Stimulated activated effector memory CD8-positive, alpha-beta T cell treated with anti-CD3 and anti-CD28 coated beads, Interleukin-12 subunit alpha, Interleukin-12 subunit beta, amount 100 ng/mL, for 72 hours (primary cell): Measurements from ENCODE around the gene CFAP90.

Source experiments
- ATAC-seq: fragments of 150-1000 bp; cut with Tn5 transposase; 2 replicates; pipeline ENCODE4 v1.10.0; 2021
- DNase-seq, 2 donors: peaks; one replicate each; pipeline ENCODE4 v3.0.0; 2021 to 2022; ENCODE audit warnings: low spot score in 2 of 2
- H3K27ac Mint-ChIP-seq: one replicate; pipeline ENCODE4 v1.8.0; 2022; ENCODE audit warnings: mild to moderate bottlenecking, mixed read lengths
- H3K36me3 Mint-ChIP-seq: one replicate; pipeline ENCODE4 v1.8.0; 2022; ENCODE audit warnings: mild to moderate bottlenecking, mixed read lengths
- H3K4me1 Mint-ChIP-seq: one replicate; pipeline ENCODE4 v1.8.0; 2022; ENCODE audit warnings: mixed read lengths
- H3K4me3 Mint-ChIP-seq: one replicate; pipeline ENCODE4 v1.8.0; 2022; ENCODE audit warnings: mild to moderate bottlenecking, mixed read lengths
- H3K9me3 Mint-ChIP-seq: one replicate; pipeline ENCODE4 v1.8.0; 2022; ENCODE audit warnings: mixed read lengths

The CFAP90 gene

DNA sequence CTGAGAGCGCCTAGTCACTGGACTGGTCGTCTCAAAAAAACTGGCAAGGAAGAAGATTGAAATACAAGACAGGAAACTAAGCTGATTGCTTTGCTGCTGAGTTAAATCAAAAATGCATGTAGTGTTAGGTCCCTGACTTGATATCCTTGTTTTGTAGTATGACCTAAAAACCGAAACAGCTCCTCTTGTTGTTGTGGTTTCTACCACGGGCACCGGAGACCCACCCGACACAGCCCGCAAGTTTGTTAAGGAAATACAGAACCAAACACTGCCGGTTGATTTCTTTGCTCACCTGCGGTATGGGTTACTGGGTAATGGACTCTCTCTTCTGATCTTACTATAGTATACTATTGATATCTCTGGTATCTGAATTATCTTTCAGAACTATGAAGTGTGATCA is 22.3 kb upstream of the CFAP90 start:
- Mint-ChIP-seq H3K4me3 (peak overlapping the region; percentile 56), H3K4me1 (peaks cover 74% of the 10 kb centered on the region), H3K36me3 (peaks cover 73% of the 10 kb centered on the region), H3K9me3 (no peaks in the 10 kb centered on the region), H3K27ac (peak overlapping the region; percentile 86)
- DNase-seq = peak; percentile 11 to 71
- ATAC-seq = peak; percentile 38

DNA sequence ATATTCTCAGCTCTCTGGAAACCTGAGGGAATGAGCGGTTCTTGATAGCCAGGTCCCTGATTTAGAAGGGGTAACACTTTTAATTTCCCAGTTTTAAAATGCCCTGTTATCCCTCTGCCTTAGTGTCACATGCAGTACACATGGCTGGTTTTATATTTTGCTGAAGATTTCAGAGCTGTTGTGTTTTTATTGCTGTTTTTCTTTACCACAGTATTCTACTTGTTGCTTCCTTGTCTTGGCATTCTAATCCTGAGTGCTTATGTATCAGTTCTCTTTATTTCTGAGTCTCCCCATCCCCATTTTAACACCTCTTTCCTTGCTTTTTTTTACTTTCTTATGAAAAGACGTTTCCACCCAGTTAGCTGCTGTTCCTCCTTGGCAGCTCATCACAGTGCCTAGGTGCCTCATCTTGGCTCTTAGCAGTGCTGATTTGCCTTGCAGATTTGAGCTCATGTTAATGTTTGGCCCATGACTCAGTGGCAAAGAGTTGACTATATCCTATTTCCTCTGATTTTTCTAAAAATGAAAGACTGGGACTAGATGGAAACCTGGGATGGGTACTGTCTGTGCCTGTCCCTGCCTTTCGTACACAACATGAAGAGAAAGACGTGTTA is 21.7 kb upstream of the CFAP90 start:
- no peak for DNase-seq
- Mint-ChIP-seq H3K4me1 (peaks cover 68% of the 10 kb centered on the region), H3K27ac (peak overlapping the region; percentile 86), H3K9me3 (no peaks in the 10 kb centered on the region), H3K4me3 (peak overlapping the region; percentile 56), H3K36me3 (peaks cover 68% of the 10 kb centered on the region)
- ATAC-seq = no peak

DNA sequence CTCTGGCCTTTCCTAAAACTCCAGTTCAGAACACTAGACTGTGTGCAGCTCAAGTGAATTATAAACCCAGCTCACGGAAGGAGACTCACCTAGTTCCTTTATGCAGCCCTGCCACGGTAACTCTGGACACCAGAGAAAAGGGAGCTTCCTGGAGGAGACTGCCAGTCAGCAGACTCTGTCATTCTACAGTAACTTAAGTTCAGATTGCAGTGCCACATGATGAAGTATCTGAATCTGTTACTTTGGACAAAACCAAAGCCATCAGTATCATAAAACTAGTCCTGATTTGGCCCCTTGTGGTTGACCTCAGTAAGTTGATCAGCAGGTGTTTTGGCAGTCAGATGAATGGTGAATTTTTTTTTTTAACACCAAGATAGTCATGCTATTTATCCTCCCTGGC is 20.7 kb upstream of the CFAP90 start:
- Mint-ChIP-seq H3K27ac (peak overlapping the region; percentile 14), H3K4me3 (peak overlapping the region; percentile 83), H3K4me1 (peaks cover 59% of the 10 kb centered on the region), H3K9me3 (no peaks in the 10 kb centered on the region), H3K36me3 (peaks cover 58% of the 10 kb centered on the region)
- no peak for DNase-seq
- ATAC-seq = peak; percentile 11

DNA sequence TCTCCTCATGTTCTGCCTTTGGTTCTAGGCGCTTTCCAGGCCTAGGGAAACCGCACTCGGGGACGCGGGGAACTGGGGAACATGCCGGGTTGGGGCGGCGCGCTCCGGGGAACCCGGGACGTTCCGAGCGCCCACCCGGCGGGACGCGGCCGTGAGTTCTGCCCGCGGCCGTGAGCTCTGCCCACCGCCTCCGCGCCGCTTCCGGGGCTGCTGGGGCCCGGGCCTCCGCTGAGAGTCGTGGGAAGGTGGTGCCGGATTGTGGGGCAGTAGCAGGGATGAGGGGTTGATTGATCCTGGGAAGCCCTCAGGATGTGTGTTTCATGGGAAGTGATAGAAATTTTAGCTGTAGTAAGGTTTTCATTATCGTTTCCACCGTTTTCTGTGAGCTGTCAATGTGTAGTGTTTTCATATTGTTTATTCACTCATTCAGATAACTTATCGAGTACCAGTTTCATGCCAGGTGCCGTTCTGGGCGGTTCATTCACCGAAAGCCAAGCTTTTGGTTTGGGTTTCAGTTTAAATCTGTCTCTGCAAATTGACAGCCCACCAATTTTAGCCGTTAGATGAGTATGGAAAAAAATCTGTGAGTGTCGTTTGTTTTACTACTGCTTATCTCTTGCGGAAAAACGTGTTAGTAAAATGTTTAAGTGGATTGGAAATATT is 18.7 kb upstream of the CFAP90 start:
- Mint-ChIP-seq H3K36me3 (peaks cover 55% of the 10 kb centered on the region), H3K4me3 (peak overlapping the region; percentile 83), H3K27ac (peak overlapping the region; percentile 81), H3K4me1 (peaks cover 48% of the 10 kb centered on the region), H3K9me3 (no peaks in the 10 kb centered on the region)
- DNase-seq (no peak), ATAC-seq (peak; percentile 59)

DNA sequence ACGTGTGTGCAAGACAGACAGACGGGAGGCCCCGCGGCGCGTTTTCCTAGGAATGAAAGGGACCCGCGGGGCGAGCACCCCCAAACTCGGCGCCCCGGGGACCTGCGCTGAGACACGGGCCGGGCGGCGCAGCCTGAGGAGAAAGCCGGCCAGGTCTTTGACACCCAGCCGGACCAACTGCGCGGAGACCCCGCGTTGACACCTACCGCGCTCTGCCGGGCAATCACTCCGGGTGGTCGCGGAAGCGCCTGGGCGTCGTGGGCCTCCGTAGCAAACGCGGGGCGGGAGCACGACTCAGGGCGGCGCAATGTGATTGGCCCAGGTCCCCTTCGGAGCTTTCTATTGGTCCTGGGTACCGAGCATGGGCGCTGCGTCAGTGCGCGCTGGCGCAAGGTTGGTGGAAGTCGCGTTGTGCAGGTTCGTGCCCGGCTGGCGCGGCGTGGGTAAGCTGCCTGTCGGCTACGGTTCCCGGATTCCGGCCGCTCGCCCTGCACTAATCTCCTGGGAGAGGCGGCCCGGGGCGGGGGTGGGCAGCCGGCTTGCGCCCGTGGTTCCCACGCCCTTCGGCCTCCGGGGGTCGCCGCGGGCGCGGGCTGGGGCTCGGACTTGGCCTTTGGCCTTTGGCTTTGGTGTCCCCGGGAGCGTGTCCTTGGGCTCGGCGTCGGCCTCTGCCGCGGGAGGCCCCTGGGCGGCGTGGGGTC is 18.0 kb upstream of the CFAP90 start, which contains the start of the genes FASTKD3 and MTRR:
TSS of gene FASTKD3 (minus strand) at position 259 of the 701 bp plus-strand sequence. CDS start 948 bp downstream, outside the sequence.
TSS of gene MTRR (plus strand) at position 376 of the 701 bp plus-strand sequence. CDS start 1,647 bp downstream, outside the sequence.
- Mint-ChIP-seq H3K9me3 (no peaks in the 10 kb centered on the region), H3K36me3 (peaks cover 54% of the 10 kb centered on the region), H3K4me3 (peak within 1 kb of the TSS; percentile 83), H3K4me1 (peaks cover 44% of the 10 kb centered on the region), H3K27ac (peak within 1 kb of the TSS; percentile 81)
- peak; percentile 99 for ATAC-seq
- peak; percentile 78 to 92 for DNase-seq

DNA sequence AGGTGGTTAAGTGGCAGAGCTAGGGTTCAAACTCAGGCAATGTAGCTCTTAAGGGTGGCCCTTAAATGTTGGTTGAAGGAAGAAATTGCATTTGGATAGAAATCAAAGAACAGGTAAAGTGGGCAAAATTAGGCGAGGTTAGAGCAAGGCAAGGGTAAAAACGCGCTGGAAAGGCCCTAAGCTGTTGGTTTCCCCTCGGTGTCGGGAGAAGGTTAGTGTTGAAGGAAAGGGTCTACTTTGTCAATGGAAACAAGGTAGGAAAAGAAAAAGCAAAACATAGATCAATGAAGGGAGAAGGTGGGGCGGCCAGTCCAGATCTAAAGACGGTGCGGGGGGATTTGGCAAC is 17.5 kb upstream of the CFAP90 start:
- no peak for DNase-seq
- Mint-ChIP-seq H3K27ac (peak overlapping the region; percentile 81), H3K4me3 (peak overlapping the region; percentile 83), H3K9me3 (no peaks in the 10 kb centered on the region), H3K36me3 (peaks cover 54% of the 10 kb centered on the region), H3K4me1 (peaks cover 39% of the 10 kb centered on the region)
- no peak for ATAC-seq

DNA sequence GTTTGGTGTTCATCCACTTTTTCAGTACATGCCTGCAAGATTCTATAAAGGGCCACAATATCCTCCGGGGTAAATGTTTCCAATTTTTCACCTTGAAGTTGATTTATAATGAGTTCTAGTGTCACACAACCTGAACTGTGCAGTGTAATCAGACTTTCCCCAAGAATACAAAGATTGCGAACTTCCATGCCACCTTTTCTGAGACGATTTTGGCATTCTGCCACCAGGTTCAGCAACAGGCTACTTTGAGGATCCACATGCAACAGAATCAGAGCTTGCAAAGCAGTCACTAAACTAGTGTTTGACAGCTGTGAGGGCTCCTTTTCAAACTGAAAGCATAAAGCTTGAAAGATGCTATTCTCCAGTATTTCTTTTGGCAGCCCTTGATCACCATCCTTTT is 16.3 kb upstream of the CFAP90 start:
- Mint-ChIP-seq H3K9me3 (no peaks in the 10 kb centered on the region), H3K36me3 (peaks cover 58% of the 10 kb centered on the region), H3K27ac (no peak overlapping the region), H3K4me1 (peaks cover 28% of the 10 kb centered on the region), H3K4me3 (peak overlapping the region; percentile 83)
- DNase-seq (no peak), ATAC-seq (no peak)

DNA sequence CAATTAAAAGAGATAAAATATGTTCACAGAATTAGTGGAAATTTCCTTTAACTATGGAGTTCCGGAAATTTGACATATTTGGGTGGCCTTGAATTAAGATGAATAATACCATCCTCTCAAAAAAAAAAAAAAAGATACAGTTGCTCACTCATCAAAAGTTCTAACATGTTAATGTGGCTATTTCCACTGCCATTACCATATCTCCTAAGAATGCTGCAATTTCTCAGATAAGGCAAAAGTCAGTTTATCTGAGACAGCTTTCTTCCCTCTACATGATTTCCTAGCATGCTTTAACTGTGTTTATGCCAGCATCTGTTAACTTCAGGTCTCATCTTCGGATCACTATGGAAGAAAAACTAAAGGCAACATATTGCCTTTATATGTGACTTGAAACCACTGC is 15.3 kb upstream of the CFAP90 start:
- no peak overlapping the region for H3K27ac Mint-ChIP-seq
- DNase-seq (no peak), ATAC-seq (no peak)
- peaks cover 17% of the 10 kb centered on the region for H3K4me1 Mint-ChIP-seq
- H3K9me3 Mint-ChIP-seq = no peaks in the 10 kb centered on the region
- H3K36me3 Mint-ChIP-seq = peaks cover 60% of the 10 kb centered on the region
- no peak overlapping the region for H3K4me3 Mint-ChIP-seq

DNA sequence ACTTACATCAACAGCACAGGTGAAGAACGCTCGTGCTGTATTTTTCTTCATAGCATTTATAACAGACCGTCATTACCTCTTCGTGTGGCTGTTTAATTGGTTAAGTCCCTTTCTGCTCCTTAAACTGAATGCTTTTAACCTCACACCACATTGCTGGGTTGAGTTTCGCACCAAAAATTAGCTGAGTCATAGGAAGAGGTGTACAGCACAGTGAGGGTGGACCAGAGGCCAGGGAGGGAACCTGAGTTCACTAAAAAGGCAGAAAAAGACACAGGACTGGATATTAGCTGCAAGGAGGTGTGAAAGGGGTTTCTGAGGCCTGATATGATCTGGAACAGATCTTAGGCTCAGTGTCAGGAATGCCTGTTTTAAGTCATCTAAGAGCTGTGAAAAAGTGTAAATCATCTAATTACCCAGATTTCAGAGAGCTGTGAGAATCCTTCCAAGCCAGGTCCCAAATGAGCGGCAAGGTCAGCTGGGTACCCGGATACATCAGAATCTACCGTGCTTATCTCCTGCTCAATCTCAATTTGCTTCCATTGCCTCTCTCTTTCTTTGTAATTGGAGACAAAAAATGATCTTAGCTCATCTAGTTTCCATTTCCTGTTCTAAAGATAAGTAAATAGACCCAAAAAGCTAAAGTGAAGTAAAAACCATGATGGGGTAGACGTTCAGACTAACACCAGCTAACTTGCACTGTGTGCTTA is 7.1 kb upstream of the CFAP90 start:
- peak; percentile 75 for ATAC-seq
- H3K4me3 Mint-ChIP-seq = no peak overlapping the region
- DNase-seq = no peak
- peak overlapping the region; percentile 60 for H3K27ac Mint-ChIP-seq
- H3K9me3 Mint-ChIP-seq = peaks cover 2% of the 10 kb centered on the region
- H3K36me3 Mint-ChIP-seq = peaks cover 51% of the 10 kb centered on the region
- H3K4me1 Mint-ChIP-seq = peaks cover 14% of the 10 kb centered on the region

DNA sequence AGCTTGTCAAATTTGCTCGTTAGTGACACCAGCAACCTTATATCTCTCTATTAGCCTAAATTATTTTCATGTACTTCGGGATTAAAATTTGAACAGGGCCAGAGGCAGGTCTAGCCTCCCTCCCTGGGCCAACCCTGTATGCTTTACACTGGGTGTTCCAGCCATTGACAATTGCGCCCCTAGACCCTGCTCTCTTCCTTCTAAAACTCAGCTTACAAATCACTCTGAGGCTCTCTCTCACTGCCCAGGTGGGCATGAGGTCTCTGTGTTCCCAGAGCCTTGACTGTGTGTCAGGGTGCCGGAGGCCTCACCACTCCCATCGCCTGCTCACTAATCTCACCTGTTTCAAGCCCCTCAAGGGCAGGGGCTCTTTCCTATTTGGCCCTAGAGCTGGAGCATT is 6.4 kb upstream of the CFAP90 start:
- H3K27ac Mint-ChIP-seq = peak overlapping the region; percentile 60

DNA sequence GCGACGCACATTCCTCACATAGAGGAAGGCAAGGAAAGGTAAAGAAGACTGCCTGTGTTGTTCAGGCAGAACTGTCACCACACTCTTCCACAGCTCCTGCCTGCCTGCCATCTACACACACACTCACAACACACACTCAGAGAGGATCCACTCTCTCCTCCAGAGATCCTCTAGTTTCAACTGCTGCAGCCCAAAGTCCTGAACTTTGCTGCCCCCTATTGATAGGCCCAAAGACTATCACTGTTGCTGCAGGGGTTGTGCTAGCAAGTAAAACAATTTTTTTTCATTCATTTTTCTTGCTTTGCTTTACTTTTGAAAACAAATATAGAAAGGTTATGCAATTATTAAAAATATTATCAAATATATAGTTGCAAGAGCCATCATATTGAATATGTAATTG is 5.9 kb upstream of the CFAP90 start:
- peak; percentile 55 for ATAC-seq
- no peak overlapping the region for H3K27ac Mint-ChIP-seq
- H3K36me3 Mint-ChIP-seq = peaks cover 40% of the 10 kb centered on the region

More for the DNA sequence above, 6.4 kb upstream of the CFAP90 start:
- no peak for DNase-seq
- H3K4me3 Mint-ChIP-seq = no peak overlapping the region
- no peak for ATAC-seq
- H3K9me3 Mint-ChIP-seq = peaks cover 2% of the 10 kb centered on the region
- peaks cover 44% of the 10 kb centered on the region for H3K36me3 Mint-ChIP-seq
- peaks cover 16% of the 10 kb centered on the region for H3K4me1 Mint-ChIP-seq

DNA sequence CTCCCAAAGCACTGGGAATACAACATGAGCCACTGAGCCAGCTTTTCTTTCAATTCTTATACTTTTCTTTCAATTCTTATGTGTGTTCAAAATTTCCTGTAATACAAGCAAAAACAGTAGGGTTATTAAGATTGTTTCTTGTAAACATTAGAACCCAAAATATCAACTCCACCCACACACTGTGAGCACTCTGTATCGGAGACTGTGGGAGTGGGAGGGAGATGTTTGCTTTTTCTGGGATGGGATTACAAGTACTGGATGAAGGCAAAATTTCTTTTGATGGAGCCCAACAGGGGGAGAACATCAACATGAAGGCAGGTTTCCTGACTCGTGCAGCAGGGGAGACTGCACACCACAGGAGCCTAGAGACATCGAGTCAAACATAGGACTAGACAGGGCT is 4.7 kb upstream of the CFAP90 start:
- Mint-ChIP-seq H3K9me3 (peaks cover 2% of the 10 kb centered on the region), H3K4me1 (peaks cover 31% of the 10 kb centered on the region), H3K27ac (no peak overlapping the region), H3K36me3 (peaks cover 27% of the 10 kb centered on the region), H3K4me3 (no peak overlapping the region)
- DNase-seq (no peak), ATAC-seq (no peak)

More for the DNA sequence above, 5.9 kb upstream of the CFAP90 start:
- Mint-ChIP-seq H3K4me3 (no peak overlapping the region), H3K9me3 (peaks cover 2% of the 10 kb centered on the region), H3K4me1 (peaks cover 21% of the 10 kb centered on the region)
- no peak for DNase-seq

DNA sequence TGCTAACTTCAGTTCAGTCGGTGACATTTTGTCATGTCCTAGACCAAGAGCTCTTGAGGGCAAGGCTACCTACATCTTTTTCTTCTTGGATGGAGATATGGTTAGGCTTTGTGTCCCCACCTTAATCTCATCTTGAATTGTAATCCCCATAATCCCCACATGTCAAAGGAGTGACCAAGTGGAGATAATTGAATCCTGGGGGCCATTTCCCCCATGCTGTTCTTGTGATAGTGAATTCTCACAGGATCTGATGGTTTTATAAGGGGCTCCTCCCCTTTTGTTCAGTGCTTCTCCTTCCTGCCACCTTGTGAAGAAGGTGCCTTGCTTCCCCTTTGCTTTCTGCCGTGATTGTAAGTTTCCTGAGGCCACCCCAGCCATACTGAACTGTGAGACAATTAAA is 2.1 kb upstream of the CFAP90 start:
- Mint-ChIP-seq H3K4me3 (no peak overlapping the region), H3K4me1 (peaks cover 23% of the 10 kb centered on the region), H3K27ac (no peak overlapping the region), H3K9me3 (peaks cover 2% of the 10 kb centered on the region), H3K36me3 (peaks cover 1% of the 10 kb centered on the region)
- ATAC-seq (no peak), DNase-seq (no peak)

DNA sequence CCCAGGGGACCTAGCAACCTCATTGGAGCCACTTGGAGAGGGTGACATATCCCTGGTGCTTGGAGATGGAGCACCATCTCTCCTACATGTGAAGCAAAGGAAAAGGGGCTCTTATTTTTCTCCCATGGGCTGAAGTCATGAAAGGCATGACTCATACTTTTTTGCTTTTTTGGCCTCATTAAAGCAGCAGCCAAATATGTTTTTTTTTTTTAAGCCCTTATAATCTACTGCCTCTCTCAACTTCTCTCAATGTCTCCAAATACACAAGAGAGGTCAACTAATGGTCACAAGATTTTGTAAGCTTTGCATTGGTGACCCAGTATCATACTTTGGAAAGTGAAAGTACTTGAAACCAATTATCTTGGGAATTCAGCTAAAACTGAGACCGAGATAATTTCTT is 1.6 kb upstream of the CFAP90 start:
- no peaks in the 10 kb centered on the region for H3K36me3 Mint-ChIP-seq
- peaks cover 19% of the 10 kb centered on the region for H3K4me1 Mint-ChIP-seq
- DNase-seq (no peak), ATAC-seq (no peak)
- H3K9me3 Mint-ChIP-seq = peaks cover 2% of the 10 kb centered on the region
- H3K4me3 Mint-ChIP-seq = no peak overlapping the region
- no peak overlapping the region for H3K27ac Mint-ChIP-seq

DNA sequence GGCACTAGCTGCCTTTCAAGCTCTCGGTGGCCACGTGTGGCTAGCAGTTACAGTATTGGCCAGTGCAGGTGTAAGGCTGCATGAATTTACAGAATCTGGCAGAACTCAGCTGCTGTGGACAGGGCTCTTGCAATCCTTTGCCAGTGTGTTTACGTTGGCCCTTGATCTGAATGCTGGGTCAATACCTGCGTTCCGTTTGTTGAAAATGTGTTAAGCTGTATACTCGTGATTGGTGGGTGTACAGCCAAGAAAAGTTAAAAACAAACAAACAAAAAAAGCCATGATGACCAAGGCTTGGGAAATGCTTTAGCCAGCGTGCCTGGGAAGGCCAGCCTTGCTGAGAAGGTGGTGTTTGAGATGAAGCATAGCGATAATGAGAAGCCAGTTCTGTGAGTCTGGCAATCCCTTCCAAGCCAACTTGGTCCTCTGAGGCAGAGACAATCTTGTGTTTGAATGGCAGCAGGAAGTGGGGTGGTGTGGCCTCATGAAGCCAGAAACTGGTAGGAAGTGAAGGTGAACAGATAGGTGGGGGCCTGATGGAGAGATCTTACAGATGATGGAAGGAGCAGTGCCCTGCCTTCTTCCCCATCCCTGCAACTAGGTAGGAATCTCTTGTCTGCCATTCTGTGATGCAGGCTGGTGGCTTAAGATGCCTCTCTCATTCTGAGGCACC is 820 bp upstream of the CFAP90 start:
- no peak overlapping the region for H3K27ac Mint-ChIP-seq
- ATAC-seq (no peak), DNase-seq (no peak)
- peaks cover 17% of the 10 kb centered on the region for H3K4me1 Mint-ChIP-seq
- peaks cover 2% of the 10 kb centered on the region for H3K9me3 Mint-ChIP-seq
- H3K4me3 Mint-ChIP-seq = peak overlapping the region; percentile 70
- no peaks in the 10 kb centered on the region for H3K36me3 Mint-ChIP-seq
